ENCODE measurements around the gene TIMP1. TPM values are rescaled to one million over a fixed set of nuclear protein-coding genes. Genes with fewer than 3 reads are reported as not detected.
A peak's percentile ranks its signal among the peaks of the same experiment; 100 is the strongest.

The TIMP1 gene
- total RNA-seq, 1 experiment from 2014 or later, result 35.4 TPM

DNA sequence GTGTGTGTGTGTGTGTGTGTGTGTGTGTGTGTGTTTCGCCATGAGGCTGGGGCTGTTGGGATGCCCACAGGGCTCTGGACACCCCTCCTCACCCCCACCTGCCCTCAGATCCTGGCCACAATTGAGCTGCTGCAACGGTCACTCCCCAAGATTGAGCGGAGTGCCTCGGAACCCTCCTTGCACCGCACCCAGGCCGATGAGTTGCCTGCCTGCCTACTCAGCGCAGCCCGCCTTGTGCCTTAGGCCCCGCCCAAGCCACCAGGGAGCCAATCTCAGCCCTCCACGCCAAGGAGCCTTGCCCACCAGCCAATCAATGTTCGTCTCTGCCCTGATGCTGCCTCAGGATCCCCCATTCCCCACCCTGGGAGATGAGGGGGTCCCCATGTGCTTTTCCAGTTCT is 11.0 kb upstream of the TIMP1 start:
- Mint-ChIP-seq H3K27me3 (ENCODE audit: low read depth) (no peaks in the 10 kb centered on the region), H3K27ac (no peak overlapping the region), H3K4me1 (peaks cover 24% of the 10 kb centered on the region), H3K36me3 (peaks cover 36% of the 10 kb centered on the region), H3K4me3 (no peak overlapping the region), H3K9me3 (no peaks in the 10 kb centered on the region)
- CTCF ChIA-PET, result no interaction called here
- no peak for DNase-seq (ENCODE audit: low spot score)
- ATAC-seq, result peak; percentile 12; the same call in 1 of the 2 replicates
- POLR2A ChIA-PET, result no interaction called here
- TF ChIP-seq, protein P1, sequence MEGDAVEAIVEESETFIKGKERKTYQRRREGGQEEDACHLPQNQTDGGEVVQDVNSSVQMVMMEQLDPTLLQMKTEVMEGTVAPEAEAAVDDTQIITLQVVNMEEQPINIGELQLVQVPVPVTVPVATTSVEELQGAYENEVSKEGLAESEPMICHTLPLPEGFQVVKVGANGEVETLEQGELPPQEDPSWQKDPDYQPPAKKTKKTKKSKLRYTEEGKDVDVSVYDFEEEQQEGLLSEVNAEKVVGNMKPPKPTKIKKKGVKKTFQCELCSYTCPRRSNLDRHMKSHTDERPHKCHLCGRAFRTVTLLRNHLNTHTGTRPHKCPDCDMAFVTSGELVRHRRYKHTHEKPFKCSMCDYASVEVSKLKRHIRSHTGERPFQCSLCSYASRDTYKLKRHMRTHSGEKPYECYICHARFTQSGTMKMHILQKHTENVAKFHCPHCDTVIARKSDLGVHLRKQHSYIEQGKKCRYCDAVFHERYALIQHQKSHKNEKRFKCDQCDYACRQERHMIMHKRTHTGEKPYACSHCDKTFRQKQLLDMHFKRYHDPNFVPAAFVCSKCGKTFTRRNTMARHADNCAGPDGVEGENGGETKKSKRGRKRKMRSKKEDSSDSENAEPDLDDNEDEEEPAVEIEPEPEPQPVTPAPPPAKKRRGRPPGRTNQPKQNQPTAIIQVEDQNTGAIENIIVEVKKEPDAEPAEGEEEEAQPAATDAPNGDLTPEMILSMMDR (IDR thresholded peaks at IDR 0.05), result no peak
- TF ChIP-seq TP53 (CRISPR knock-in tag; IDR thresholded peaks at IDR 0.05) (no peak), SP1 (CRISPR knock-in tag; conservative IDR thresholded peaks at IDR 0.05) (no peak), ZNF671 (CRISPR knock-in tag; IDR thresholded peaks at IDR 0.05) (no peak), SOX15 (CRISPR knock-in tag; IDR thresholded peaks at IDR 0.05) (no peak), ZNF263 (CRISPR knock-in tag; IDR thresholded peaks at IDR 0.05; ENCODE audit: low read depth) (no peak), ETV6 (CRISPR knock-in tag; IDR thresholded peaks at IDR 0.05) (no peak), ZNF396 (CRISPR knock-in tag; IDR thresholded peaks at IDR 0.05; ENCODE audit: borderline replicate concordance) (no peak), ATF1 (CRISPR knock-in tag; IDR thresholded peaks at IDR 0.05) (no peak), ZBTB21 (CRISPR knock-in tag; IDR thresholded peaks at IDR 0.05; ENCODE audit: borderline replicate concordance) (no peak), FOXP1 (CRISPR knock-in tag; IDR thresholded peaks at IDR 0.05; ENCODE audit: borderline replicate concordance) (no peak), TEAD4 (CRISPR knock-in tag; IDR thresholded peaks at IDR 0.05) (no peak), EMX1 (CRISPR knock-in tag; IDR thresholded peaks at IDR 0.05) (no peak), HMGA2 (CRISPR knock-in tag; IDR thresholded peaks at IDR 0.05) (no peak)
- TF ChIP-seq, protein P2, sequence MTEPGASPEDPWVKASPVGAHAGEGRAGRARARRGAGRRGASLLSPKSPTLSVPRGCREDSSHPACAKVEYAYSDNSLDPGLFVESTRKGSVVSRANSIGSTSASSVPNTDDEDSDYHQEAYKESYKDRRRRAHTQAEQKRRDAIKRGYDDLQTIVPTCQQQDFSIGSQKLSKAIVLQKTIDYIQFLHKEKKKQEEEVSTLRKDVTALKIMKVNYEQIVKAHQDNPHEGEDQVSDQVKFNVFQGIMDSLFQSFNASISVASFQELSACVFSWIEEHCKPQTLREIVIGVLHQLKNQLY (CRISPR knock-in tag; IDR thresholded peaks at IDR 0.05), result no peak
- TF ChIP-seq, protein P3, sequence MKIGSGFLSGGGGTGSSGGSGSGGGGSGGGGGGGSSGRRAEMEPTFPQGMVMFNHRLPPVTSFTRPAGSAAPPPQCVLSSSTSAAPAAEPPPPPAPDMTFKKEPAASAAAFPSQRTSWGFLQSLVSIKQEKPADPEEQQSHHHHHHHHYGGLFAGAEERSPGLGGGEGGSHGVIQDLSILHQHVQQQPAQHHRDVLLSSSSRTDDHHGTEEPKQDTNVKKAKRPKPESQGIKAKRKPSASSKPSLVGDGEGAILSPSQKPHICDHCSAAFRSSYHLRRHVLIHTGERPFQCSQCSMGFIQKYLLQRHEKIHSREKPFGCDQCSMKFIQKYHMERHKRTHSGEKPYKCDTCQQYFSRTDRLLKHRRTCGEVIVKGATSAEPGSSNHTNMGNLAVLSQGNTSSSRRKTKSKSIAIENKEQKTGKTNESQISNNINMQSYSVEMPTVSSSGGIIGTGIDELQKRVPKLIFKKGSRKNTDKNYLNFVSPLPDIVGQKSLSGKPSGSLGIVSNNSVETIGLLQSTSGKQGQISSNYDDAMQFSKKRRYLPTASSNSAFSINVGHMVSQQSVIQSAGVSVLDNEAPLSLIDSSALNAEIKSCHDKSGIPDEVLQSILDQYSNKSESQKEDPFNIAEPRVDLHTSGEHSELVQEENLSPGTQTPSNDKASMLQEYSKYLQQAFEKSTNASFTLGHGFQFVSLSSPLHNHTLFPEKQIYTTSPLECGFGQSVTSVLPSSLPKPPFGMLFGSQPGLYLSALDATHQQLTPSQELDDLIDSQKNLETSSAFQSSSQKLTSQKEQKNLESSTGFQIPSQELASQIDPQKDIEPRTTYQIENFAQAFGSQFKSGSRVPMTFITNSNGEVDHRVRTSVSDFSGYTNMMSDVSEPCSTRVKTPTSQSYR (CRISPR knock-in tag; IDR thresholded peaks at IDR 0.05), result no peak
- TF ChIP-seq, protein P4, sequence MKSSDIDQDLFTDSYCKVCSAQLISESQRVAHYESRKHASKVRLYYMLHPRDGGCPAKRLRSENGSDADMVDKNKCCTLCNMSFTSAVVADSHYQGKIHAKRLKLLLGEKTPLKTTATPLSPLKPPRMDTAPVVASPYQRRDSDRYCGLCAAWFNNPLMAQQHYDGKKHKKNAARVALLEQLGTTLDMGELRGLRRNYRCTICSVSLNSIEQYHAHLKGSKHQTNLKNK (CRISPR knock-in tag; IDR thresholded peaks at IDR 0.05), result no peak
- TF ChIP-seq, protein P5, sequence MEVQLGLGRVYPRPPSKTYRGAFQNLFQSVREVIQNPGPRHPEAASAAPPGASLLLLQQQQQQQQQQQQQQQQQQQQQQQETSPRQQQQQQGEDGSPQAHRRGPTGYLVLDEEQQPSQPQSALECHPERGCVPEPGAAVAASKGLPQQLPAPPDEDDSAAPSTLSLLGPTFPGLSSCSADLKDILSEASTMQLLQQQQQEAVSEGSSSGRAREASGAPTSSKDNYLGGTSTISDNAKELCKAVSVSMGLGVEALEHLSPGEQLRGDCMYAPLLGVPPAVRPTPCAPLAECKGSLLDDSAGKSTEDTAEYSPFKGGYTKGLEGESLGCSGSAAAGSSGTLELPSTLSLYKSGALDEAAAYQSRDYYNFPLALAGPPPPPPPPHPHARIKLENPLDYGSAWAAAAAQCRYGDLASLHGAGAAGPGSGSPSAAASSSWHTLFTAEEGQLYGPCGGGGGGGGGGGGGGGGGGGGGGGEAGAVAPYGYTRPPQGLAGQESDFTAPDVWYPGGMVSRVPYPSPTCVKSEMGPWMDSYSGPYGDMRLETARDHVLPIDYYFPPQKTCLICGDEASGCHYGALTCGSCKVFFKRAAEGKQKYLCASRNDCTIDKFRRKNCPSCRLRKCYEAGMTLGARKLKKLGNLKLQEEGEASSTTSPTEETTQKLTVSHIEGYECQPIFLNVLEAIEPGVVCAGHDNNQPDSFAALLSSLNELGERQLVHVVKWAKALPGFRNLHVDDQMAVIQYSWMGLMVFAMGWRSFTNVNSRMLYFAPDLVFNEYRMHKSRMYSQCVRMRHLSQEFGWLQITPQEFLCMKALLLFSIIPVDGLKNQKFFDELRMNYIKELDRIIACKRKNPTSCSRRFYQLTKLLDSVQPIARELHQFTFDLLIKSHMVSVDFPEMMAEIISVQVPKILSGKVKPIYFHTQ (CRISPR knock-in tag; IDR thresholded peaks at IDR 0.05), result no peak
- TF ChIP-seq, protein P6, sequence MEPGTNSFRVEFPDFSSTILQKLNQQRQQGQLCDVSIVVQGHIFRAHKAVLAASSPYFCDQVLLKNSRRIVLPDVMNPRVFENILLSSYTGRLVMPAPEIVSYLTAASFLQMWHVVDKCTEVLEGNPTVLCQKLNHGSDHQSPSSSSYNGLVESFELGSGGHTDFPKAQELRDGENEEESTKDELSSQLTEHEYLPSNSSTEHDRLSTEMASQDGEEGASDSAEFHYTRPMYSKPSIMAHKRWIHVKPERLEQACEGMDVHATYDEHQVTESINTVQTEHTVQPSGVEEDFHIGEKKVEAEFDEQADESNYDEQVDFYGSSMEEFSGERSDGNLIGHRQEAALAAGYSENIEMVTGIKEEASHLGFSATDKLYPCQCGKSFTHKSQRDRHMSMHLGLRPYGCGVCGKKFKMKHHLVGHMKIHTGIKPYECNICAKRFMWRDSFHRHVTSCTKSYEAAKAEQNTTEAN (CRISPR knock-in tag; IDR thresholded peaks at IDR 0.05), result no peak

All from WTC11 (cell line).